Stomach (tissue), 4 donors: ENCODE results near the gene MRM1.

Experiments
- CTCF ChIP-seq, 7 experiments: fragments of 450-650 bp in 4 of 7; fragments of 200-600 bp in 3 of 7; sonication (generic) in 3 of 7; IDR thresholded peaks; one replicate each; pipeline ENCODE4 v1.5.1; 2016 to 2019; ENCODE audit warnings: antibody characterized with exemption in 7 of 7, control low read depth in 2 of 7, mild to moderate bottlenecking in 1 of 7
- EP300 ChIP-seq: sonication (generic); formaldehyde crosslinking; IDR thresholded peaks from one replicate; pipeline ENCODE4 v1.6.1; 2017; ENCODE audit warnings: antibody characterized with exemption
- POLR2A ChIP-seq, 4 donors: fragments of 450-650 bp; IDR thresholded peaks; one replicate each; pipeline ENCODE4 v1.6.1; 2016; ENCODE audit warnings: antibody characterized with exemption in 4 of 4, control low read depth in 2 of 4, mild to moderate bottlenecking in 1 of 4, moderate library complexity in 1 of 4
- POLR2AphosphoS5 ChIP-seq, 3 donors: sonication (generic); formaldehyde crosslinking; IDR thresholded peaks; one replicate each; pipeline ENCODE4 v1.6.1; 2016; ENCODE audit warnings: antibody characterized with exemption in 3 of 3

GRCh38 chr17:36645422-36645821 is 44.0 kb downstream of the MRM1 start:
- TF ChIP-seq POLR2A (IDR thresholded peaks at IDR 0.05) (no peak), EP300 (no peak), CTCF (IDR thresholded peaks at IDR 0.05) (no peak), POLR2AphosphoS5 (IDR thresholded peaks at IDR 0.05) (no peak)
